Measurements from ENCODE around the gene PAQR5.
A peak's percentile ranks its signal among the peaks of the same experiment; 100 is the strongest.

Gene PAQR5

GRCh38 chr15:69410248-69410874 lies 111.6 kb downstream of the PAQR5 start:
- no peak overlapping the region for H3K4me3 ChIP-seq
- H3K27ac ChIP-seq: no peak overlapping the region

GRCh38 chr15:69412274-69412673 lies 113.6 kb downstream of the PAQR5 start:
- no peak overlapping the region for H3K27ac ChIP-seq
- no peak overlapping the region for H3K4me3 ChIP-seq

- Histone ChIP-seq H3K4me3 (no peak overlapping the region), H3K27ac (no peak overlapping the region)
Observed at GRCh38 chr15:69412701-69413100, 114.0 kb downstream of the PAQR5 start.

GRCh38 chr15:69413822-69414700 lies 115.3 kb downstream of the PAQR5 start, which contains the start of gene KIF23:
Gene KIF23, plus strand, starts transcription at chr15:69414349. Its CDS starts 117 bp downstream, at chr15:69414466.
- H3K4me3 ChIP-seq: peak within 1 kb of the TSS; percentile 73 to 98 (median 93)
- peak within 1 kb of the TSS in 19 of 21 experiments; percentile 3 to 88 (median 68) for H3K27ac ChIP-seq

- H3K27ac ChIP-seq: peak overlapping the region in 19 of 21 experiments; percentile 3 to 88 (median 68)
- peak overlapping the region; percentile 73 to 98 (median 93) for H3K4me3 ChIP-seq
Observed at GRCh38 chr15:69414701-69415167, 116.0 kb downstream of the PAQR5 start.

- Histone ChIP-seq H3K4me3 (peak overlapping the region in 4 of 7 experiments; percentile 73 to 98 (median 94)), H3K27ac (peak overlapping the region in 4 of 21 experiments; percentile 25 to 88 (median 74))
Observed at GRCh38 chr15:69415381-69415780, 116.7 kb downstream of the PAQR5 start.

- no peak overlapping the region for H3K4me3 ChIP-seq
- H3K27ac ChIP-seq: no peak overlapping the region
Observed at GRCh38 chr15:69417581-69417980, 118.9 kb downstream of the PAQR5 start.

- peak overlapping the region in 1 of 21 experiments; percentile 9 for H3K27ac ChIP-seq
- H3K4me3 ChIP-seq: no peak overlapping the region
Observed at GRCh38 chr15:69421498-69421897, 122.8 kb downstream of the PAQR5 start.

- H3K4me3 ChIP-seq: no peak overlapping the region
- peak overlapping the region in 2 of 21 experiments; percentile 9 to 33 for H3K27ac ChIP-seq
Observed at GRCh38 chr15:69422336-69422895, 123.7 kb downstream of the PAQR5 start.

- no peak overlapping the region for H3K4me3 ChIP-seq
- no peak overlapping the region for H3K27ac ChIP-seq
Observed at GRCh38 chr15:69424001-69424400, 125.3 kb downstream of the PAQR5 start.

- no peak overlapping the region for H3K27ac ChIP-seq
- no peak overlapping the region for H3K4me3 ChIP-seq
Observed at GRCh38 chr15:69424748-69425413, 126.2 kb downstream of the PAQR5 start.

- H3K27ac ChIP-seq: no peak overlapping the region
Observed at GRCh38 chr15:69433831-69434230, 135.1 kb downstream of the PAQR5 start.

GRCh38 chr15:69434238-69434637 lies 135.5 kb downstream of the PAQR5 start:
- Histone ChIP-seq H3K4me3 (no peak overlapping the region), H3K27ac (no peak overlapping the region)

More at GRCh38 chr15:69433831-69434230, 135.1 kb downstream of the PAQR5 start:
- H3K4me3 ChIP-seq: no peak overlapping the region

GRCh38 chr15:69434679-69435078 lies 136.0 kb downstream of the PAQR5 start:
- H3K27ac ChIP-seq: no peak overlapping the region
- no peak overlapping the region for H3K4me3 ChIP-seq

GRCh38 chr15:69435985-69436384 lies 137.3 kb downstream of the PAQR5 start:
- no peak overlapping the region for H3K27ac ChIP-seq

GRCh38 chr15:69436951-69437350 lies 138.2 kb downstream of the PAQR5 start:
- H3K4me3 ChIP-seq: no peak overlapping the region
- no peak overlapping the region for H3K27ac ChIP-seq

More at GRCh38 chr15:69435985-69436384, 137.3 kb downstream of the PAQR5 start:
- H3K4me3 ChIP-seq: no peak overlapping the region

GRCh38 chr15:69439623-69440022 lies 140.9 kb downstream of the PAQR5 start:
- no peak overlapping the region for H3K27ac ChIP-seq
- no peak overlapping the region for H3K4me3 ChIP-seq

- Histone ChIP-seq H3K4me3 (no peak overlapping the region), H3K27ac (peak overlapping the region in 2 of 21 experiments; percentile 12 to 25)
Observed at GRCh38 chr15:69443032-69443611, 144.4 kb downstream of the PAQR5 start.

- Histone ChIP-seq H3K4me3 (no peak overlapping the region), H3K27ac (no peak overlapping the region)
Observed at GRCh38 chr15:69444686-69445085, 146.0 kb downstream of the PAQR5 start.

Measured in skin epidermis (tissue), 12 donors.